Measurements from ENCODE around the gene TRAM2. TPM values are rescaled to one million over a fixed set of nuclear protein-coding genes. Genes with fewer than 3 reads are reported as not detected.

TRAM2 gene
- total RNA-seq, 6 experiments from 2014 or later = 16.1 to 24.8 (median 17.8) TPM

GRCh38 chr6:52579006-52579660 lies 2.3 kb upstream of the TRAM2 start:
- intact Hi-C loops (cut with DNase I) = no loop called here
- no peak overlapping the region for H3K27ac ChIP-seq

GRCh38 chr6:52577778-52578463 lies 1.1 kb upstream of the TRAM2 start:
- no peak for DNase-seq
- WGBS (ENCODE audit: insufficient coverage, low coverage, low lambda C conversion rate, missing lambda C conversion rate) = 43% methylated on average over 9 of the region's 9 CpGs

More at GRCh38 chr6:52579006-52579660, 2.3 kb upstream of the TRAM2 start:
- 96% methylated on average over 6 of the region's 6 CpGs for WGBS (ENCODE audit: insufficient coverage, low coverage, low lambda C conversion rate, missing lambda C conversion rate)
- Histone ChIP-seq H3K9me3 (no peaks in the 10 kb centered on the region), H3K4me3 (no peak overlapping the region), H3K4me1 (peaks cover 0 to 17% (median 3%) of the 10 kb centered on the region in 4 donors), H3K36me3 (no peaks in the 10 kb centered on the region), H3K27me3 (no peaks in the 10 kb centered on the region)
- no peak for TF ChIP-seq CTCF (IDR thresholded peaks at IDR 0.05)
- no peak for TF ChIP-seq POLR2A (IDR thresholded peaks at IDR 0.05)
- no peak for ATAC-seq
- DNase-seq = no peak

GRCh38 chr6:52576392-52577021 lies 353 bp downstream of the TRAM2 start:
- ATAC-seq (peak; percentile 75 to 79 (median 76)), DNase-seq (peak in 2 of 3 donors; percentile 69 to 75)
- Histone ChIP-seq H3K9me3 (no peaks in the 10 kb centered on the region), H3K27me3 (no peaks in the 10 kb centered on the region), H3K27ac (peak overlapping the region; percentile 64 to 97 (median 65)), H3K36me3 (no peaks in the 10 kb centered on the region), H3K4me3 (peak overlapping the region; percentile 77 to 90 (median 83)), H3K4me1 (peaks cover 0 to 17% (median 3%) of the 10 kb centered on the region in 4 donors)
- intact Hi-C loops (cut with DNase I) = no loop called here
- 0% methylated on average over 1 of the region's 51 CpGs for WGBS (ENCODE audit: insufficient coverage, low coverage, low lambda C conversion rate, missing lambda C conversion rate)
- TF ChIP-seq POLR2A (IDR thresholded peaks at IDR 0.05) (no peak), CTCF (IDR thresholded peaks at IDR 0.05) (peak; percentile 46 to 57 (median 56))

More at GRCh38 chr6:52577778-52578463, 1.1 kb upstream of the TRAM2 start:
- Histone ChIP-seq H3K27ac (peak overlapping the region; percentile 97 to 98 (median 97)), H3K4me1 (peaks cover 0 to 17% (median 3%) of the 10 kb centered on the region in 4 donors), H3K9me3 (no peaks in the 10 kb centered on the region), H3K36me3 (no peaks in the 10 kb centered on the region), H3K27me3 (no peaks in the 10 kb centered on the region), H3K4me3 (peak overlapping the region; percentile 77 to 90 (median 86))
- no peak for ATAC-seq
- TF ChIP-seq POLR2A (IDR thresholded peaks at IDR 0.05) (no peak), CTCF (IDR thresholded peaks at IDR 0.05) (peak in 1 of 4 donors; percentile 4)
- intact Hi-C loops (cut with DNase I) = no loop called here

GRCh38 chr6:52576054-52576391 lies 837 bp downstream of the TRAM2 start:
- Histone ChIP-seq H3K9me3 (no peaks in the 10 kb centered on the region), H3K4me1 (peaks cover 0 to 17% (median 3%) of the 10 kb centered on the region in 4 donors), H3K4me3 (peak overlapping the region; percentile 77 to 90 (median 83)), H3K27ac (peak overlapping the region; percentile 64 to 97 (median 65)), H3K36me3 (no peaks in the 10 kb centered on the region), H3K27me3 (no peaks in the 10 kb centered on the region)
- 50% methylated on average over 6 of the region's 8 CpGs for WGBS (ENCODE audit: insufficient coverage, low coverage, low lambda C conversion rate, missing lambda C conversion rate)
- ATAC-seq = peak in 1 of 4 donors; percentile 5
- intact Hi-C loops (cut with DNase I) = no loop called here
- no peak for TF ChIP-seq POLR2A (IDR thresholded peaks at IDR 0.05)
- TF ChIP-seq CTCF (IDR thresholded peaks at IDR 0.05) = no peak
- no peak for DNase-seq

All from right lobe of liver (tissue), 6 donors.